Lower lobe of right lung (tissue), 2 donors: ENCODE results near the gene TTLL7. TPM values are rescaled to one million over a fixed set of nuclear protein-coding genes. Genes with fewer than 3 reads are reported as not detected.

Experiments used
- ATAC-seq, 2 donors: fragments of 200-7000 bp; cut with Tn5 transposase; one replicate each; pipeline ENCODE4 v1.9.1; 2020 to 2022; ENCODE audit warnings: mild to moderate bottlenecking in 2 of 2, moderate library complexity in 2 of 2
- DNase-seq: peaks from one replicate; pipeline ENCODE4 v3.0.0-alpha.2; 2020
- H3K27ac ChIP-seq: fragments of 200-600 bp; one replicate; pipeline ENCODE4 v1.8.0; 2022
- H3K27me3 ChIP-seq: fragments of 200-600 bp; one replicate; pipeline ENCODE4 v1.8.0; 2022; ENCODE audit warnings: low read depth
- H3K36me3 ChIP-seq: fragments of 200-600 bp; one replicate; pipeline ENCODE4 v1.8.0; 2022; ENCODE audit warnings: mild to moderate bottlenecking
- H3K4me1 ChIP-seq: fragments of 200-600 bp; one replicate; pipeline ENCODE4 v1.8.0; 2022
- H3K4me3 ChIP-seq: fragments of 200-600 bp; one replicate; pipeline ENCODE4 v1.8.0; 2022; ENCODE audit warnings: mild to moderate bottlenecking
- H3K9me3 ChIP-seq: fragments of 200-600 bp; one replicate; pipeline ENCODE4 v1.8.0; 2022
- intact Hi-C: fragments of 100-400 bp; cut with DNase I; formaldehyde crosslinking; loops from one replicate; pipeline ENCODE4 v1.11.0; 2022
- total RNA-seq: library from RNA; stranded (reverse); fragmentation: NEBNext Ultra II Directional; extraction: Animal tissue kit (Norgen Biotek cat#: 25700); gene quantifications from one replicate; pipeline ENCODE4 v1.2.1, GENCODE V29; 2021
- TF ChIP-seq, protein P1 (sequence below): fragments of 200-600 bp; IDR thresholded peaks from one replicate; pipeline ENCODE4 v1.8.0; 2022; ENCODE audit warnings: antibody characterized with exemption, mild to moderate bottlenecking
- donor health status: DM: no; HTN: yes; CAD: no; lungs with severe emphysema.

Gene TTLL7
- total RNA-seq, 1 donor from 2014 or later: 20.3 TPM

DNA sequence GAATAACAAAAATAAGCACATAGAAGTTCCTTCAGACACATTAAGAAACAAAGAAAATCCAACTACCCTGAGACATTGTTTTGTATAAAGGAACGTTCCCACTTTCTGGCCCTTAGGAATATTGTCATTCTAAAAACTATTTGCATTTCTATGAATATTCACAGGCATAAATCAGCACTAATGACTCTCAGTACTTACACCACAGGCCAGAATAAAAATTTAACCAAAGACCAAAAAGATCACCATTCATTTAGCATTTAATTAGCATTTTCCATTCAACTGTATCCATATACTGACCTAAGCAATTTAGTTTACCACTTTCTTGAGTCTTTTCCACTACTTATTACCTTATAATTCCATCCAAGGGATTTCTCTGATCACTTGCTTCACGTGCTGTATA lies 75.4 kb downstream of the TTLL7 start:
- DNase-seq (no peak), ATAC-seq (no peak)
- H3K4me3 ChIP-seq: no peak overlapping the region
- H3K27ac ChIP-seq: no peak overlapping the region
- no peaks in the 10 kb centered on the region for H3K9me3 ChIP-seq
- peaks cover 13% of the 10 kb centered on the region for H3K4me1 ChIP-seq
- H3K27me3 ChIP-seq: no peaks in the 10 kb centered on the region
- H3K36me3 ChIP-seq: no peaks in the 10 kb centered on the region
- TF ChIP-seq, protein P1, sequence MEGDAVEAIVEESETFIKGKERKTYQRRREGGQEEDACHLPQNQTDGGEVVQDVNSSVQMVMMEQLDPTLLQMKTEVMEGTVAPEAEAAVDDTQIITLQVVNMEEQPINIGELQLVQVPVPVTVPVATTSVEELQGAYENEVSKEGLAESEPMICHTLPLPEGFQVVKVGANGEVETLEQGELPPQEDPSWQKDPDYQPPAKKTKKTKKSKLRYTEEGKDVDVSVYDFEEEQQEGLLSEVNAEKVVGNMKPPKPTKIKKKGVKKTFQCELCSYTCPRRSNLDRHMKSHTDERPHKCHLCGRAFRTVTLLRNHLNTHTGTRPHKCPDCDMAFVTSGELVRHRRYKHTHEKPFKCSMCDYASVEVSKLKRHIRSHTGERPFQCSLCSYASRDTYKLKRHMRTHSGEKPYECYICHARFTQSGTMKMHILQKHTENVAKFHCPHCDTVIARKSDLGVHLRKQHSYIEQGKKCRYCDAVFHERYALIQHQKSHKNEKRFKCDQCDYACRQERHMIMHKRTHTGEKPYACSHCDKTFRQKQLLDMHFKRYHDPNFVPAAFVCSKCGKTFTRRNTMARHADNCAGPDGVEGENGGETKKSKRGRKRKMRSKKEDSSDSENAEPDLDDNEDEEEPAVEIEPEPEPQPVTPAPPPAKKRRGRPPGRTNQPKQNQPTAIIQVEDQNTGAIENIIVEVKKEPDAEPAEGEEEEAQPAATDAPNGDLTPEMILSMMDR: no peak
- intact Hi-C loops: no loop called here

DNA sequence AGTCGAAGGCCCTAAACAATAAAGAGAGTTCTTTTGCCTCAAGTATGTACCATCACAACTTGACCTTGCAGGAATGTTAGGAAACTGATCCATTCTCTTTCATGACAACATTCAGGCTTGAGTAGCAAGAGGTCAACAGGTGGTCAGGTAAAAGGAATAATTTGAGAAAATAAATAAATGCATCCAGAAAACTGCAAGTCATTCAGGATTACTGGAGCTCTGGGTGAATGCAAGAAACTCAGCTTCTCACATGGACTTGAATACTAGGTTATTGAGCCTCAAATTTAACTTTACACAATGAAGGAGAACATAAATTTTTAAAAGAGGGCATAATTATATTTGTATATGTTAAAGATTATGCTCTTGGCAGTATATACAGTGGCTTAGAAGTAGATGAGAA lies 76.5 kb downstream of the TTLL7 start:
- Histone ChIP-seq H3K9me3 (no peaks in the 10 kb centered on the region), H3K27me3 (no peaks in the 10 kb centered on the region), H3K36me3 (no peaks in the 10 kb centered on the region), H3K27ac (no peak overlapping the region), H3K4me3 (no peak overlapping the region), H3K4me1 (peaks cover 2% of the 10 kb centered on the region)
- ATAC-seq (no peak), DNase-seq (no peak)
- TF ChIP-seq, protein P1: no peak
- intact Hi-C loops: no loop called here

DNA sequence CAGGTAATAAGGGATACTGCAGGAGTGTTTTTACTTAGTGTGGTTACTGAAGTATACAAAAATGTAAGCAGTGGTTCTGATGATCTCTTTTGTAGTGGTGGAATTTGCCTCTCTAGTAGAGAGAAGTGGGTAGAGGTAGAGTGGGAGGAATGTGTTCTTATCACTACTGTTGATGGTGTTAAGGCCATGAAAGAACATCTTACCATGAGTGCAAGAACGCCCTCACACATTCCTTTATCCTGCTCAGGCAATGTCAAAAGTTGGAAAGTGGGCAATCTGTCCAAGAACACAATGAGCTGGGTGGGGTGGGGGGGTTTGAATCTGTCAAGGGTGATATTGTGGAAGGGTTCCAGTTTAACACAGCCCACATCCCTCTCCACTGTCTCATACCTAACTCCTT lies 78.6 kb downstream of the TTLL7 start:
- Histone ChIP-seq H3K9me3 (no peaks in the 10 kb centered on the region), H3K4me3 (no peak overlapping the region), H3K36me3 (no peaks in the 10 kb centered on the region), H3K27me3 (no peaks in the 10 kb centered on the region), H3K27ac (no peak overlapping the region), H3K4me1 (no peaks in the 10 kb centered on the region)
- TF ChIP-seq, protein P1: no peak
- intact Hi-C loops: no loop called here
- no peak for DNase-seq
- ATAC-seq: peak; percentile 88 to 94

DNA sequence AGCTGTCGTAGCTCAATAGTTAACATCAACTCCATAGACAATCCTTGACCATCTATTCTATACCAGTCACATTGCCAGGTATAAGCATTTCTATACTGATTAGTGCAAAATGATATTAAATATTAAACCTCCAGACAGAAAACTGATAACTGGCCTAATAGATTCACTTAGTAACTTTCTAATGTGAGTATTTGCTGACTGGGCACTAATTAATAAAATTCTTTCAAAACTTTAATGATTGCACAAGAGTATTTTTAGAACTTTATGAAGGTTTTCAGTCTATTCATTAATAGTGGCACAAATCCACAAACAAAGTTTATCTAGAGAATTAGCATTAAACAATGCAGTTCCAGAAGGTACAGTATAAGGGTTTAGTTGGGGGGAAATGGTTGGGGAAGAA lies 79.1 kb downstream of the TTLL7 start:
- ATAC-seq: no peak
- H3K36me3 ChIP-seq: no peaks in the 10 kb centered on the region
- no peaks in the 10 kb centered on the region for H3K9me3 ChIP-seq
- intact Hi-C loops: no loop called here
- no peak for DNase-seq
- no peaks in the 10 kb centered on the region for H3K4me1 ChIP-seq
- no peaks in the 10 kb centered on the region for H3K27me3 ChIP-seq
- no peak overlapping the region for H3K27ac ChIP-seq
- H3K4me3 ChIP-seq: no peak overlapping the region
- TF ChIP-seq, protein P1: no peak

DNA sequence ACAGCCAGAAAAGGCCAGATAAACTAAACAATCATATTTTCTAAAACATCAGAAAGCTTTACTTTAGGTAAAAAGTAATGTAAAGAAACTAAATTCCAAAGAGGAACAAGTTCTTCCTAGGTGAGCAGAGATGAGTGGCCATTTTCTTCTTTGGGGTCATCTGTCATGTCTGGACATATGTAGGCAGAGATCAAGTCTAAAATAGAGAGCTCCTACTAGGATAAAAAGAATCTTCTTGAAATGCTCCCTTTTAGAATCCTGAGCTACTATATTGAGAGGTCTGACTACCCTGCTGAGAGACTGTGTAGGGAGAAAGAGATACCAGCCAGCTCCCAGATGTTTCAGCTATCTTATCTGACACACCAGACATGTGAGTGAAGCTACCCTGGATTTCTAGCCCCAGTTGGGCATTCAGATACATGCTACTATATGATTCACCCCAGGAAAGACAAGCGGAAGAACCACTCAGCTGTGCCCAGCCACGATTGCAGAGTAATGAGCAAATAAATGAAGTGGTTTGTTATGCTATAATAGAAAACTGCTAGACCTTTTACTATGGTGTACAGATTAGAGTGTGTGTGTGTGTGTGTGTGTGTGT lies 80.1 kb downstream of the TTLL7 start:
- Histone ChIP-seq H3K27ac (no peak overlapping the region), H3K4me1 (no peaks in the 10 kb centered on the region), H3K36me3 (no peaks in the 10 kb centered on the region), H3K27me3 (no peaks in the 10 kb centered on the region), H3K4me3 (no peak overlapping the region), H3K9me3 (no peaks in the 10 kb centered on the region)
- TF ChIP-seq, protein P1: no peak
- intact Hi-C loops: no loop called here
- ATAC-seq: no peak
- no peak for DNase-seq
